ENCODE data around the gene SH2D3A. TPM values are rescaled to one million over a fixed set of nuclear protein-coding genes. Genes with fewer than 3 reads are reported as not detected.

SH2D3A gene
- total RNA-seq, 1 donor from 2014 or later = 17.4 TPM

GRCh38 chr19:6706633-6706958, 60.6 kb downstream of the SH2D3A start:
- Mint-ChIP-seq H3K9me3 (no peaks in the 10 kb centered on the region), H3K4me3 (no peak overlapping the region), H3K27ac (no peak overlapping the region), H3K36me3 (no peaks in the 10 kb centered on the region), H3K27me3 (peaks cover 37% of the 10 kb centered on the region), H3K4me1 (ENCODE audit: unreplicated experiment) (no peaks in the 10 kb centered on the region)
- no peak for DNase-seq (ENCODE audit: extremely low spot score, unreplicated experiment)
- TF ChIP-seq, protein P1, sequence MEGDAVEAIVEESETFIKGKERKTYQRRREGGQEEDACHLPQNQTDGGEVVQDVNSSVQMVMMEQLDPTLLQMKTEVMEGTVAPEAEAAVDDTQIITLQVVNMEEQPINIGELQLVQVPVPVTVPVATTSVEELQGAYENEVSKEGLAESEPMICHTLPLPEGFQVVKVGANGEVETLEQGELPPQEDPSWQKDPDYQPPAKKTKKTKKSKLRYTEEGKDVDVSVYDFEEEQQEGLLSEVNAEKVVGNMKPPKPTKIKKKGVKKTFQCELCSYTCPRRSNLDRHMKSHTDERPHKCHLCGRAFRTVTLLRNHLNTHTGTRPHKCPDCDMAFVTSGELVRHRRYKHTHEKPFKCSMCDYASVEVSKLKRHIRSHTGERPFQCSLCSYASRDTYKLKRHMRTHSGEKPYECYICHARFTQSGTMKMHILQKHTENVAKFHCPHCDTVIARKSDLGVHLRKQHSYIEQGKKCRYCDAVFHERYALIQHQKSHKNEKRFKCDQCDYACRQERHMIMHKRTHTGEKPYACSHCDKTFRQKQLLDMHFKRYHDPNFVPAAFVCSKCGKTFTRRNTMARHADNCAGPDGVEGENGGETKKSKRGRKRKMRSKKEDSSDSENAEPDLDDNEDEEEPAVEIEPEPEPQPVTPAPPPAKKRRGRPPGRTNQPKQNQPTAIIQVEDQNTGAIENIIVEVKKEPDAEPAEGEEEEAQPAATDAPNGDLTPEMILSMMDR (conservative IDR thresholded peaks at IDR 0.05) = no peak

GRCh38 chr19:6705931-6706632, 61.2 kb downstream of the SH2D3A start:
- no peak overlapping the region for H3K4me3 Mint-ChIP-seq
- no peak overlapping the region for H3K27ac Mint-ChIP-seq
- H3K27me3 Mint-ChIP-seq = peaks cover 32% of the 10 kb centered on the region
- TF ChIP-seq, protein P1 (conservative IDR thresholded peaks at IDR 0.05) = no peak
- DNase-seq (ENCODE audit: extremely low spot score, unreplicated experiment) = no peak
- no peaks in the 10 kb centered on the region for H3K36me3 Mint-ChIP-seq
- no peaks in the 10 kb centered on the region for H3K9me3 Mint-ChIP-seq
- H3K4me1 Mint-ChIP-seq (ENCODE audit: unreplicated experiment) = no peaks in the 10 kb centered on the region

Small RNAs within 50 kb of the gene (microRNA-seq; reads per million reads assigned to microRNA genes)
- gene MIR6791 = not detected

Other genes starting within 250 kb of the SH2D3A start
- gene TNFSF9, start 236.4 kb downstream of the SH2D3A start, total RNA-seq (ENCODE audit: low replicate concordance) = 1.3 and 3.4 TPM in 2 replicates
- 0.74 and 1.0 TPM in 2 replicates for gene CD70, start 176.3 kb downstream of the SH2D3A start, total RNA-seq (ENCODE audit: low replicate concordance)
- not detected in 2 replicates for gene TNFSF14, start 97.3 kb downstream of the SH2D3A start, total RNA-seq (ENCODE audit: low replicate concordance)
- 8.2 and 14.2 TPM in 2 replicates for gene C3, start 46.8 kb downstream of the SH2D3A start, total RNA-seq (ENCODE audit: low replicate concordance)
- 55.4 and 56.1 TPM in 2 replicates for gene GPR108, start 29.9 kb downstream of the SH2D3A start, total RNA-seq (ENCODE audit: low replicate concordance)
- 35.1 and 42.3 TPM in 2 replicates for gene TRIP10, start 27.8 kb downstream of the SH2D3A start, total RNA-seq (ENCODE audit: low replicate concordance)
- not detected in 2 replicates for gene VAV1, start 5.3 kb upstream of the SH2D3A start, total RNA-seq (ENCODE audit: low replicate concordance)
- not detected in 2 replicates for gene ADGRE1, start 120.1 kb upstream of the SH2D3A start, total RNA-seq (ENCODE audit: low replicate concordance)

Data from type B pancreatic cell (in vitro differentiated cells).